BLaER1 (cell line): ENCODE results near the gene TAF3.

Experiments used
- H3K27ac ChIP-seq: shearing (Covaris generic); formaldehyde crosslinking; 2 replicates; pipeline ENCODE4 v1.8.1; 2022
- H3K27me3 ChIP-seq: shearing (Covaris generic); formaldehyde crosslinking; 2 replicates; pipeline ENCODE4 v1.8.1; 2022
- H3K36me3 ChIP-seq: shearing (Covaris generic); formaldehyde crosslinking; 2 replicates; pipeline ENCODE4 v1.8.1; 2022
- H3K4me1 ChIP-seq: shearing (Covaris generic); formaldehyde crosslinking; 2 replicates; pipeline ENCODE4 v1.8.1; 2022
- H3K4me2 ChIP-seq: shearing (Covaris generic); formaldehyde crosslinking; 2 replicates; pipeline ENCODE4 v1.8.1; 2022
- H3K4me3 ChIP-seq: shearing (Covaris generic); formaldehyde crosslinking; 2 replicates; pipeline ENCODE4 v1.8.1; 2022
- H3K9ac ChIP-seq: shearing (Covaris generic); formaldehyde crosslinking; 2 replicates; pipeline ENCODE4 v1.8.1; 2022
- H3K9me3 ChIP-seq: shearing (Covaris generic); formaldehyde crosslinking; 2 replicates; pipeline ENCODE4 v1.8.1; 2022
- H4K20me1 ChIP-seq: shearing (Covaris generic); formaldehyde crosslinking; 2 replicates; pipeline ENCODE4 v1.8.1; 2022
- Cebpa-rat ChIP-seq: shearing (Covaris generic); IDR thresholded peaks from 2 replicates; pipeline ENCODE4 v1.8.1; 2022

The TAF3 gene

DNA sequence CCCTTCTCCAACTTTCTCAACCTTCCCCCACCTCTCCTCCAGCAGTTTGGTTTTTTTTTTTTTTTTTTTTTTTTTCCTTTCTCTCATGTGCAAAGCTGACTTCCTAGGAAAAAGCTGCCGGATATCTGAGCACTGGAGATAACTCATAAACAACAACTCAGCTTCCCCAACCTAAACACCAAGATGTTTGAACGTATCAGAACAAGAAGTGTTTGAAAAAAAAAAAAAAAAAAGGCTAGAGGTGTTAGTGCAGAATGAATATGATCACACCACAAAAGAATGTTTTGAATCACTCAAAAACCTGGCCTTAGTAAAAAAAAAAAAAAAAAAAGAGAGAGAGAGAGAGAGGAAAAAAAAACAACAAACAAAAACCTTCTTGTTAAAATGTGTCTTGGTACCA, 247.3 kb downstream of the TAF3 start:
- Histone ChIP-seq H3K9ac (no peak overlapping the region), H3K9me3 (no peaks in the 10 kb centered on the region), H3K27ac (no peak overlapping the region), H3K4me1 (peaks cover 19% of the 10 kb centered on the region), H3K4me2 (no peak overlapping the region), H3K4me3 (no peak overlapping the region), H3K36me3 (no peaks in the 10 kb centered on the region), H3K27me3 (no peaks in the 10 kb centered on the region; the same call in 1 of the 2 replicates), H4K20me1 (no peaks in the 10 kb centered on the region)
- TF ChIP-seq Cebpa-rat: no peak

DNA sequence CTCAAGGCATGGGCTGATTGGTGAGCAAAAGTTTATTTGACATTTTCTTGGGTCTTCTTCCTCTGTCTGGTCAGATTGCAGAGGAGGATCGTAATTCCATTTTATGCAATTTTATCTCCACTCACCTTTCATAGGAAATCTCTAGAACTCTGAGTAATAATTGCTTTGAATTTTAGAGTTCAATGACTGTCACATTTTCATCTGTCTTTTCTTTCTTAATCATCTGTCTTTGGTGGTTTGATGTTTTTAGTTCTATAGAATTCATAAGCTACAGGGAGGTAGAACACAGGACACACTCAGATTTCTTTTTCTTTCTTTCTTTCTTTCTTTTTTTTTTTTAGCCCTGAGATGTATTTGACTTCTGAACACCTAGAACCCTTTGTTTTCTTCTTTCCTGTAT, 247.8 kb downstream of the TAF3 start:
- Histone ChIP-seq H3K27ac (no peak overlapping the region), H3K4me3 (no peak overlapping the region), H3K4me1 (peaks cover 14% of the 10 kb centered on the region), H3K4me2 (no peak overlapping the region), H3K9me3 (no peaks in the 10 kb centered on the region), H4K20me1 (no peaks in the 10 kb centered on the region), H3K36me3 (no peaks in the 10 kb centered on the region), H3K9ac (no peak overlapping the region), H3K27me3 (no peaks in the 10 kb centered on the region; the same call in 1 of the 2 replicates)
- TF ChIP-seq Cebpa-rat: no peak
